Activated B cell treated with CpG ODN at 0.5 μM for 24 hours (primary cell): ENCODE results near the gene NHERF1. TPM values are rescaled to one million over a fixed set of nuclear protein-coding genes. Genes with fewer than 3 reads are reported as not detected.
A peak's percentile ranks its signal among the peaks of the same experiment; 100 is the strongest.

Source experiments
- ATAC-seq: fragments of 200-7000 bp; cut with Tn5 transposase; one replicate; pipeline ENCODE4 v1.10.0; 2021; ENCODE audit warnings: low read depth, mild to moderate bottlenecking, moderate library complexity
- CTCF ChIA-PET: fragments of 350-600 bp; sonication (Branson Sonifier 250); formaldehyde crosslinking; loops from one replicate; lab custom pipeline; 2021; ENCODE audit warnings: antibody characterized with exemption; lab: Charles Lee
- POLR2A ChIA-PET: fragments of 350-600 bp; sonication (Branson Sonifier 250); formaldehyde crosslinking; loops from one replicate; lab custom pipeline; 2021; ENCODE audit warnings: antibody characterized with exemption; lab: Charles Lee
- DNase-seq: peaks from one replicate; pipeline ENCODE4 v3.0.0; 2022
- H3K27ac Mint-ChIP-seq: one replicate; pipeline ENCODE4 v1.8.0; 2020; ENCODE audit warnings: mixed read lengths
- H3K27me3 Mint-ChIP-seq: one replicate; pipeline ENCODE4 v1.8.0; 2021; ENCODE audit warnings: mixed read lengths
- H3K36me3 Mint-ChIP-seq: one replicate; pipeline ENCODE4 v1.8.0; 2021; ENCODE audit warnings: low read depth, mixed read lengths
- H3K4me1 Mint-ChIP-seq: one replicate; pipeline ENCODE4 v1.8.0; 2021; ENCODE audit warnings: mixed read lengths
- H3K4me3 Mint-ChIP-seq: one replicate; pipeline ENCODE4 v1.8.0; 2020; ENCODE audit warnings: mild to moderate bottlenecking, mixed read lengths
- H3K9me3 Mint-ChIP-seq: one replicate; pipeline ENCODE4 v1.8.0; 2020; ENCODE audit warnings: mixed read lengths
- CTCF ChIP-seq: fragments of 200-600 bp; IDR thresholded peaks from one replicate; pipeline ENCODE4 v1.8.0; 2022; ENCODE audit warnings: antibody characterized with exemption, mild to moderate bottlenecking
- intact Hi-C: fragments of 100-400 bp; cut with micrococcal nuclease; formaldehyde crosslinking; loops from one replicate; pipeline ENCODE4 v1.15.1; 2024
- total RNA-seq: library from RNA; stranded (reverse); gene quantifications from 2 replicates; pipeline ENCODE4 v1.2.3, GENCODE V29; 2022

The NHERF1 gene
- total RNA-seq, 1 donor from 2014 or later: 34.5 TPM

GRCh38 chr17:74732042-74732867 lies 16.2 kb upstream of the NHERF1 start:
- ATAC-seq: no peak
- DNase-seq: no peak
- ChIA-PET CTCF (interaction anchor here (1.1 kb wide), 1 partner anchor 75 kb away, joined by 5 read pairs; no protein-coding TSS in a partner anchor), POLR2A (interaction anchor here (0.7 kb wide), 1 partner anchor 526 kb away, joined by 4 read pairs; no protein-coding TSS in a partner anchor)
- Mint-ChIP-seq H3K36me3 (no peaks in the 10 kb centered on the region), H3K4me1 (peaks cover 20% of the 10 kb centered on the region), H3K4me3 (no peak overlapping the region), H3K27me3 (no peaks in the 10 kb centered on the region), H3K27ac (no peak overlapping the region), H3K9me3 (no peaks in the 10 kb centered on the region)
- no peak for TF ChIP-seq CTCF
- intact Hi-C loops: loop anchor here (10.0 kb wide), 1 partner anchor 297 kb away; the partner anchor contains the start of gene GPRC5C

DNA sequence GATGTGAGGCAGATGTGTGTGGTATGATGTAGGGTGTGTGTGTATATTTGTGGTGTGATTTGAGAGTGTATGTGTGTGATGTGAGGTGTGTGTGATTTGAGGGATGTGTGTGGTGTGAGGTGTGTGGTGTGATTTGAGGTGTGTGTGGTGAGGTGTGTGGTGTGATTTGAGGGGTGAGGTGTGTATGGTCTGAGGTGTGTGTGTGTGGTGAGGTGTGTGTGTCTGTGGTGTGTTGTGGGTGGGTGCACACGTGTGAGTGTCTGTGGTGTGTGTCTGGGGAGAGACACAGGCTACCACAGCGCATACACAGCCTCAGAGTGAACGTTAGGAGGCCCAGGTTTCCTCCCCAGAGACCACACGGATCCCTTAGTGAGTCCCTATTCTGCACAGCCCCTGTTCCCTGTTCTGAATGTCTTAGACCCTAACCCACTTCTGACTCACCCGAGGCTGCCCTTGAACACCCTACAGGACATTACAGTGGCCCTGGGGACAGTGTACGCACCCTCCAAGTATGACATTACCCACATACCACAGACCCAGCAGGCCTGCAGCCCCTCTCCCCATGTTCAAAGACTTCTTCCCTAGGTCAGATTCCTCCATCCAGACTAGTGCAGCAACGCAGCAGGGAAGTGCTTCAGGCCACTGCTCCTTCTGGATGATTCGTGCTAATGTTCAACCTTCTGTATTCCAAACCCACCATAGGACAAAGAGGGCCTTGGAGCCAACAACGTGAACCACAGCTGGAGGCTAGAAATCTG lies 14.9 kb upstream of the NHERF1 start:
- Mint-ChIP-seq H3K4me1 (peaks cover 32% of the 10 kb centered on the region), H3K27me3 (no peaks in the 10 kb centered on the region), H3K9me3 (no peaks in the 10 kb centered on the region), H3K36me3 (no peaks in the 10 kb centered on the region), H3K27ac (peak overlapping the region; percentile 5), H3K4me3 (no peak overlapping the region)
- TF ChIP-seq CTCF: no peak
- ChIA-PET CTCF (no interaction called here), POLR2A (no interaction called here)
- intact Hi-C loops: loop anchor here (10.0 kb wide), 1 partner anchor 299 kb away; the partner anchor contains the start of gene GPRC5C
- ATAC-seq: no peak
- DNase-seq: no peak

DNA sequence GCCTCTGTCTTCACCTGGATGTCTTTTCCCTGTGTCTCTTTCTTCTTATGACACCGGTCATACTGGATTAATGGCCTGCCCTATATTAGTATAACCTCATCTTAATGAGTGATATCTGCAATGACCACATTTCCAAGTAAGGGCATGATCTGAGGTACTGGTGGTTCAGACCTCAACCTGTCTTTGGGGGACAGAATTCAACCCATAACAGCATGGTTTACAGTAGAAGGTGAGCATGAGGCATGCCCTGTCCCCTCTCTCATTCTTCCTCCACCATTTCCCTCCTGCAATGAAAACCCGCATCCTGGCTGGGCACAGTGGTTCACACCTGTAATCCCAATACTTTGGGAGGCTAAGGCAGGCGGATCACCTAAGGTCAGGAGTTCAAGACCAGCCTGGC lies 14.2 kb upstream of the NHERF1 start:
- no peak for TF ChIP-seq CTCF
- H3K4me3 Mint-ChIP-seq: no peak overlapping the region
- intact Hi-C loops: loop anchor here (10.0 kb wide), 1 partner anchor 299 kb away; the partner anchor contains the start of gene GPRC5C
- peaks cover 40% of the 10 kb centered on the region for H3K4me1 Mint-ChIP-seq
- no peak for DNase-seq
- H3K27me3 Mint-ChIP-seq: no peaks in the 10 kb centered on the region
- ChIA-PET POLR2A (interaction anchor here (0.9 to 4.7 kb wide), 2 partner anchors 14 to 70 kb away, joined by 3 to 76 read pairs; partner anchors contain the start of gene NHERF1), CTCF (interaction anchor here (0.6 to 6.5 kb wide), 2 partner anchors 10 to 77 kb away, joined by 3 to 187 read pairs; no protein-coding TSS in a partner anchor)
- no peaks in the 10 kb centered on the region for H3K9me3 Mint-ChIP-seq
- ATAC-seq: no peak
- peak overlapping the region; percentile 5 for H3K27ac Mint-ChIP-seq
- no peaks in the 10 kb centered on the region for H3K36me3 Mint-ChIP-seq

GRCh38 chr17:74736513-74737298 lies 11.7 kb upstream of the NHERF1 start, which contains the start of gene RAB37:
RAB37 (plus strand) TSS chr17:74737256; CDS start chr17:74737273, 17 bp downstream.
- Mint-ChIP-seq H3K36me3 (no peaks in the 10 kb centered on the region), H3K4me1 (peaks cover 49% of the 10 kb centered on the region), H3K9me3 (no peaks in the 10 kb centered on the region), H3K27me3 (no peaks in the 10 kb centered on the region), H3K27ac (peak within 1 kb of the TSS; percentile 88), H3K4me3 (peak within 1 kb of the TSS; percentile 85)
- intact Hi-C loops: loop anchor here (1.0 to 10.0 kb wide), 4 partner anchors 48 to 302 kb away; partner anchors contain the start of gene GPRC5C
- CTCF ChIA-PET: interaction anchor here (0.6 to 6.5 kb wide), 24 partner anchors 10 to 357 kb away, joined by 3 to 187 read pairs (median 6); partner anchors contain the start of genes CD300H, CD300LF and NAT9
- peak; percentile 73 for ATAC-seq
- TF ChIP-seq CTCF: no peak
- POLR2A ChIA-PET: interaction anchor here (0.5 to 4.7 kb wide), 23 partner anchors 11 to 579 kb away, joined by 3 to 76 read pairs (median 3); partner anchors contain the start of genes CD300LF, FDXR, MRPL58 and NHERF1
- peak; percentile 74 for DNase-seq
